RKO (cell line): ENCODE data around the gene LRRC32.

Experiments used
- DNase-seq: peaks from one replicate; pipeline ENCODE4 v3.0.0-alpha.2; 2016; ENCODE audit warnings: low spot score

The LRRC32 gene, protein sequence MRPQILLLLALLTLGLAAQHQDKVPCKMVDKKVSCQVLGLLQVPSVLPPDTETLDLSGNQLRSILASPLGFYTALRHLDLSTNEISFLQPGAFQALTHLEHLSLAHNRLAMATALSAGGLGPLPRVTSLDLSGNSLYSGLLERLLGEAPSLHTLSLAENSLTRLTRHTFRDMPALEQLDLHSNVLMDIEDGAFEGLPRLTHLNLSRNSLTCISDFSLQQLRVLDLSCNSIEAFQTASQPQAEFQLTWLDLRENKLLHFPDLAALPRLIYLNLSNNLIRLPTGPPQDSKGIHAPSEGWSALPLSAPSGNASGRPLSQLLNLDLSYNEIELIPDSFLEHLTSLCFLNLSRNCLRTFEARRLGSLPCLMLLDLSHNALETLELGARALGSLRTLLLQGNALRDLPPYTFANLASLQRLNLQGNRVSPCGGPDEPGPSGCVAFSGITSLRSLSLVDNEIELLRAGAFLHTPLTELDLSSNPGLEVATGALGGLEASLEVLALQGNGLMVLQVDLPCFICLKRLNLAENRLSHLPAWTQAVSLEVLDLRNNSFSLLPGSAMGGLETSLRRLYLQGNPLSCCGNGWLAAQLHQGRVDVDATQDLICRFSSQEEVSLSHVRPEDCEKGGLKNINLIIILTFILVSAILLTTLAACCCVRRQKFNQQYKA

DNA sequence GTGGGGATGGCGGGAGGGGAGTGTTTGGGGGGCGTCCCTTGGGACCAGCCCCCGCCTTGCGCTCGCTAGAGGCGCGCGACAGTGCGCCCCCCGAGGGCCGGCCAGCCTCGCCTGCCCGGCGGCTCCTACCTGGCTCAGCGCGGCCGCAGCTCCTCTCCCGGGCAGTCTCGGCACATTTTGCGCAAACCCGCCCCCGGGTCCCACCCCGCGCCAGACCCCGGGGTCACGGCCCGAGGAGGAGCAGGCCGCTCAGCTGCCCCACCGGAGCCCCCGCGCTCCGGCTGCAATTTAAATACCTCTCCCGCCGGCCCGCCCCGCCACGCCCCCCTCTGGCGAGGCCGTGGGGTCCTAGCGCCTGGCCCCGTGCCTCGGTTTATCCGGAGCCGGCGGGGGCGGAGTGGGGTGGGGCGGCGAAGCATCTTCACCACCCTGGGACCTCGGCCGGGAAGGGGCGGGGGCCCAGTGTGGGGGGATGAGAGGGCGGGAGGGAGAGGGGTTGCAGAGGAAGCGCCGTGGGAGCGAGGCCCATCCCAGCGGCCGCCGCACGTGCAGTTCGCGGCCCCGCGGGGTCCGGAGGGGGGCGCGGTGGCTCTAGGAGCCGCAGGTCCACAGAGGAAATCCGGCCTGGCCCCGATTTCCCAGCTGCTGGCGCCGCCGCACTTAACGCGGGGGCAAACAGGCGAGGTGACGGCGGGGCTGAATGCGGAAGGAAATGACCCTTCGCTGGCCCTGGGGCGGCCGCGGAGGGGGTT, at the start of gene LRRC32:
LRRC32 (minus strand) TSS at position 263 of the 752 bp plus-strand sequence. CDS start 4,793 bp downstream, outside the sequence.
- no peak for DNase-seq

DNA sequence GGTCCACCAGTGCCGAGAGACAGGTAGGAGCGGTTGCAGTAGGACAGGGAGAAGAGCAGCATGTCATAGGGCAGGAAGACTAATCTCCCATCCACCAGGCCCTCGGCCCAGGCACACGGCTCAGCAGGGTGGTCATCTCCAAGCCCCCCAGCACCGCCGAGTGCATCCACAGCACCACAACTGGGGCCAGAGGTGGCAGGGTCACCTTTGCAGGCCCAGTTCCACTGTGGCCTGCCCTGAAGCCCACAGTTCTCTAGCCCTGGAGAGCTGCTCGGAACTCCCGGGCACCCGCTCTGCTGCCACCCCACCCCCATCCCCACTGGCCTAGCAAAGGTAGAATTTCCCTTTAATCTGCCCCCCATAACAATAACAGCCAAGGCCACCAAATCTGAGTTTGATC, 49.1 kb upstream of the LRRC32 start:
- DNase-seq = no peak

DNA sequence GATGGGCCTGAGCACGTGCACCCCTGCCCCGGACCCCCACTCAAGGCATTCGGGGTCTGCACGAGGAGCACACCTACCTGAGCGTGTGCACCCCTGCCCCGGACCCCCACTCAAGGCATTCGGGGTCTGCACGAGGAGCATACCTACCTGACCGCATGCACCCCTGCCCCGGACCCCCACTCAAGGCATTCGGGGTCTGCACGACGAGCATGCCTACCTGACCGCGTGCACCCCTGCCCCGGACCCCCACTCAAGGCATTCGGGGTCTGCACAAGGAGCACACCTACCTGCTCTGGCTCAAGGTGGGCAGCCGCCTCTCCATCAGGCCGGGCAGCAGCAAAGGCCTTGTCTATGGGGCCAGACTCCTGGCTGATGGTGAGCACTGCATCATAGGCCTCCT, 48.7 kb upstream of the LRRC32 start:
- DNase-seq = no peak

DNA sequence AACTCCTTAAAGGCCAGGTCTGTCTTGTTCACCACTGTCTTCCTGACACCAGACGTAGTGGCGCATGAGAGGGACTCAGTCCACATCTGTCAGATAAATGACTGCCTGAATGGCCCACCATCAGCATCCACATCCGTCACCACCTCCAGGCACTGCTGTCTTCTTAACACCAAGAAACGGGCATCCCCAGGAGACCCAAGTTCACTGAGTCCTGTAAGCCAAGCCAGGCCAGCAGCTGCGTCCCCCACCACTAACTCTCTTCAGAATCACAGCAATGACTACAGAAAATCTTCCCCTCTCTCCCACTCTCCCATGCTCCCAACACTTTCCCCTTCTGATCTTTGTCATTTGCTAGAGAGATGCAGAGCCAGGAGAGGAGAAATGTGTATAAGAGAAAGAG, 47.3 kb upstream of the LRRC32 start:
- no peak for DNase-seq

DNA sequence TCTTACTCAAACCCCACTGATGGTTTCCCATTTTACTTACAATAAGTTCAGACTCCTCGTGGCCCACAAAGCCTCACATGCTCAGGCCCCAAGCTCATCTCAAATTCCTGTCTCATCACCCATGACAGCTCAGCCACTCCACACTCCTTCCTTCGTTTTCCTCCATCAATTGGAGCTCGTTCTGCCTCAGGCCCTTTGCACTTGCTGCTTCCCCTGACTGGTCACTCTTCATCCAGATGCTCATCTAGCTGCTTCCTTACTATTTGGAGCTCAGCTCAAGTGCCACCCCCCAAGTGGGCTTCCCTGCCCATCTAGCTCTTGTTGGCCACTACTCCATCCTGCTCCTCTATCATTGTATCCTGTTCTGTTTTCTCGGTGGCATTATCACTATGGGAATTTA, 46.8 kb upstream of the LRRC32 start:
- no peak for DNase-seq

DNA sequence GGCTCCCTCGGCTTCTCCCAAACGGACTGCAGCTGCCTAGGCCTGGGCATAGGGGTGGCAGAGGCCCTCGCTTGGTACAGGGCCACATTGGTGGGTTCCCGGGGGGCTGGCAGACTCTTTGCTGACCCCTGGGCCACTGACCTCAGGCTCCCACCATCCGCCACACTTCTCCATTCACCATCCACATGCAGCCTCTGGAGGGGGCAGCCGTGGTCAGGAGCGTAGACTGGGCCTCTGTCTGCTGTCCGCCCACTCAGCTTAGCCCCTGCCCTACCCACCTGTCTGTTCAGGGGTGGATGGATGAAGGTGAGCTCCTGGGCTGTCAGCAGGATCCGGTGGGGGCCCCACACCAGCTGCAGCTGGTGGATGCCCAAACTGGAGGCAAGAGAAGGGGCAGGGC, 45.7 kb upstream of the LRRC32 start:
- DNase-seq = no peak

DNA sequence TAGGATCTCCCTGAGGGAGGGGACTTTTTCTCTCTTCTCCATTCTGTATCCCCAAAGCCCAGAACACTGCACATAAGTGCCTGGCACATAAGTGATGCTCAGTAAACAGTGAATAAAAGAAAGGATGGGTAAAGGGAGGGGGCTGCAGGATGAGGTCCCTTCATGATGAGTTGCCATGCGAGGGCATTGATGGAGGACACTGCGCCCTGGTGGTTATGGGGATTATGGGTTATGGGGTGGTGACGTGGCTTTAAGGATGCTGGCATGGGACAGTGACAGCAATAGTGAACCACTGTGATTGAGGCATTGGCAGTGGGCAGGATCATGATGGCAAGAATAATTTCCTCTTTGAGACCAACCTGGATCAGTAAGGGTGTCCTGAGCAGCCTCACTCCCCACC, 43.9 kb upstream of the LRRC32 start:
- no peak for DNase-seq

DNA sequence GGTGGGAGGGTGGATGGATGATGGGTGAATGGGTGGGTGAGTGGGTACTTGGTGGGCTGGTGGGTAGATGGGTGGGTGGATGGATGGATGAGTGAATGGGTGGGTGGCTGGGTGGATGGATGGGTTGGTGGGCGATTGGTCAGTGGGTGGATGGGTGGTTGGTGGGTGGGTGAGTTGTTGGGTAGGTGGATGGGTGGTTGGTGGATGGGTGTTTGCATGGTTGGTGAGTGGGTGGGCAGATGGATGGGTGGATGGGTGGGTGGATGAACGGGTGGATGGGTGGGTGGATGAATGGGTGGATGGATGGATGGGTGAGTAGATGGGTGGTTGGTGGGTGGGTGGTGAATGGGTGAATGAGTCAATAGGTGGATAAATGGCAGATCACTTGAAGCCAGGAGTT, 43.0 kb upstream of the LRRC32 start:
- no peak for DNase-seq

DNA sequence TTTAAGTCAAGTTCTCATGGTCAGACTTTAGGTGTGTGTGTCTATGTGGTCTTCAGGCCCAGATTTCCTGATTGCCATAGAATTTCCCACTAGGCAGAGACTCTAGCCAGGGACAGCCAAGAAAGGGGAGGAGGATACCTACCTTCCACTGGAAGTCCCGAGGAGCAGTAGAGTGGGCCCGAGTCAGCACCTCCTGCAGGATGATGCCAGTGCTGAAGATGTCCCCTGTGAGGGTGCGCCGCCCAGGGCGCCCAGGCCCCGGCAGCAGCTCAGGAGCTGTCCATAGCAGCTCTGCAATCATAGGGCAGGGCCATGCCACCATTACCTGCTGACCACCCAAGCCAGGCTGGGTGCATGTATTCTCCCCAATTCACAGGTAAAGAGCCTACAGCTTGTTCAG, 41.6 kb upstream of the LRRC32 start:
- no peak for DNase-seq

DNA sequence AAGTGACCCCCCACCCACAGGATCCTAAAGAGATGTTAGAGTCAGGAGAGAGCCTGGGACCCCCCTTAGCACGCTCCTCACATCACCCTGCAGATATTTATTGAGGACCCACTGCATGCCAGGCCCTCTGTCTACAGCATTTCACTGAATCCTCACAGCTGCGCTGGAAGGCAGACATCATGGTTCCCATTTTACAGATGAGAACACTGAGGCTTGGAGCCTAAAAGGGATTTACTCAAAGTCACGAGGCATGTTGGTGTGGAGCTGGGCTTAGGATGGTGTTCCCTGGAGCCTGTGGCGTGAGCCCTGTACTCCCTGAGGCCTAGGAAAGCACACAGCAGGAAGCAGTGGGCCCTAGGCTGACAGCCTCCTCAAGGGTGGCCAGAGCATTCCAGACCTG, 39.2 kb upstream of the LRRC32 start:
- no peak for DNase-seq

DNA sequence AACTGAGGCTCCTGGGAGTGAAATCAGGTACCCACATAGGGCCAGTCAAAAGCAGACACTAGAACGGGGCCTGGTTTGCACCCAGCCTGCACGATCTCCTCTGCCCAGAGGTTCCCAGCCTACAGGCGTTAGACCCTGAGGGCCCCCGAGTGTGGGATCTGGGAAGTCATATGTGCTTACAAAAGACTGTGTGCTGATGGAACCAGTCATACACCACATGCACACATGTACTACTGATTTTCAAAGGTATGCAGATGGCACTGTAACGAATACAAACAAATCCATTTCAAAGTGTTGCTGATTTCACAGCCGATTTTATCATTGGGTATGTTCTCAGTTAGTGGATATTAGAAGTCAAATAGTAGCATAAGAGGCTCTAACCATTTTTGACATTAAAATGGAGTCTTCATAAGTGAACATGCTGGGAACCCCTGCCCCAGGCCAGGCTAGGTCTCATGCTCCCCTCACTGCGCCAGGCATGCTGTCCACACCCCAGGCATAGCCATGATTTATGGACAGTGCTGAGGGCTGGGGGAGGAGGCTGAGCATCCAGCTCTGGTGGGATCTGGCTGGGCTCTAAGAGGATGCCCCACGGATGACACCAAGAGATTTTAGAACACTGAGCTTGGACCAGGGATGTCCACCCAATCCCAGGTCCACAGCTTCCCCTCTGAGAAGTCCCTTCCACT, 38.6 kb upstream of the LRRC32 start:
- no peak for DNase-seq

DNA sequence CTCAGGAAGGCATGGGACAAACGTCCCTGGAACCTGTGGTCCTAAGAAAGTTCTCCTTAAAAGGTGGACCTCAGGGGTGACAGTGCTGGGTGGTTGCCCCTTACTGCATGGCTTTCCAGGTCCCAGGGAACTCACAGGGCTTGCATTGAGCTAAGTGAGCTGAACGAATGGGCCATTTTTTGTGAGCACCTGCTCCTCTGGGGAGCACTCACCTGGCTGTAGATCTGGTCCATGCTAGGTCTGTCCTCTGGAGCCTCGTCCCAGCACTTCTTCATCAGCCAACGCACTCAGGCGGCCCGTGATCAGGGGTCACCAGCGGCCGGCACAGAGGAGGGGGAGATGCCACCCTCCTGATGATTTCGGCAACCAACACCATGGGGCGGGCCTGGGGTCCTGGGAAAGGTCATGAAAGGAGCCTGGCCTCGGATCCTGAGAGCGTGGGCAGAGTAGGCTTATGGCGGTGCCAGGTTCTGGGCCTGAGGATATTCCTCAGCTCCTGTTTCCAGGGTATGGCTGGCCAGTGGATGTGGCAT, 36.8 kb upstream of the LRRC32 start:
- no peak for DNase-seq

DNA sequence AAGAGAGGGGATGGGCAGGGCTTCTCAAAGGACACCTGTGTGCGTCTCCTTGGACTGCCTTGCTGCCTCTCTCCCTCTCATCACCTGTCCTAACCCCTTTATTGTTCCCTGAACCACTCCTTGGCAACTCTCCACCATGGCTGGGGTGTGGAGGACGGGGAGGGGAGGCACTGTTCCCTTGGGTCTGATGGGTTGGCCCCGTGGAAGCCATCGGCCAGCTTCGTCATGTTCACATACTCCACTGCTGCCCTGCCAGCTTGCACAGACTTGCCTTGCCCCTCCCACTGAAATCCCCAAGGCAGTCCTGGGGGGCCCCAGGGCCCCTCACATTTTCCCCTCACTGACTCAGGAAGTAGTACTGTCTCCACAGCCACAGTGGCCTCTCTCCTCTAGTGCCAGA, 36.1 kb upstream of the LRRC32 start:
- no peak for DNase-seq

DNA sequence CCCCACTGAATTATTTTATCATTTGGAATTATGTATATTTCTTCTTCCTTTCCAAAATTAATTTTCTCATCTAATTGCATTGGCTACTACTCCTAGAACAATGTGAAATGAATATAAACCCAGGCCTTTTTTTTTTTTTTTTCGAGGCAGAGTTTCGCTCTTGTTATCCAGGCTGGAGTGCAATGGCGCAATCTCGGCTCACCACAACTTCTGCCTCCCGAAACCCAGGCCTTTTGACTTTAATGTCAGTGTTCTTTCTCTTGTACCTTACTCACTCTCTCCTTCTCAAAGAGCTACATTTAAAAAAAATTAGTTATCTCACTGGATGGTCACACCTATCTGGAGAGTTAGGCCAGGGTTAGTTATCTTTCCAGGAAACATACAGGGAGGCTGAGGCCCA, 35.3 kb upstream of the LRRC32 start:
- no peak for DNase-seq

DNA sequence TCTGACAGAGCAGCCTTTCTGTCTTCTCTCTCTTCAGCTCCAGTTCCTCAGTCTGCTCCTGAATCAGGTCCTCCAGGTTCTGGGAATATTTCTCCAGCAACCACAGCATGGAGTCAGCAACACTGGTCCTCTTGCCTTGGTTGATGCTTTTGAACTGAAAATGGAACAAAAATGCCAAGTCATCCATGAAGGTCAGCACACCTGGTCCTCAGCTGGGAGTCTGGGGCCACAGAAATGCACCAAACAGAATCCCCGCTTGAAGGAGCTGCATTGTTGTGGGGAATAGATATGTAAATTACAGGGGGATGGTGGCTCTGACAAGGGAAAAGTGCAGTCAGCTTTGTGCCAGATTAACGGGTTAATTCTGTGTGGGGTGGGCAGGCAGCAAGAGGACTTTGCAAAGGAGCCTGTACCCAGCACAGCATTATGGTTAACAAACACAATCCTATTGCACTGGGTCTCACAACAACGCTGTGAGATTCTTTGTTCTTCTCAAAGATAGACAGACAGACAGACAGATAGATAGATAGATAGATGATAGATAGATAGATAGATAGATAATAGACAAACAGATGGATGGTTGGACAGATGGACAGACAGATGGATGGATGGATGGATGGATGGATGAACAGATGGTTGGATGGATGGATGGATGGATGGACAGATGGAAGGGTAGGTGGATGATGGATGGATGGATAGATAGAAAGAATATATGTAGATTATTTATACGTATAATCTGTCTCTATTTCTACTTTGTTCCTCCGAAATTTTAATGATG, 33.8 kb upstream of the LRRC32 start:
- DNase-seq = no peak

DNA sequence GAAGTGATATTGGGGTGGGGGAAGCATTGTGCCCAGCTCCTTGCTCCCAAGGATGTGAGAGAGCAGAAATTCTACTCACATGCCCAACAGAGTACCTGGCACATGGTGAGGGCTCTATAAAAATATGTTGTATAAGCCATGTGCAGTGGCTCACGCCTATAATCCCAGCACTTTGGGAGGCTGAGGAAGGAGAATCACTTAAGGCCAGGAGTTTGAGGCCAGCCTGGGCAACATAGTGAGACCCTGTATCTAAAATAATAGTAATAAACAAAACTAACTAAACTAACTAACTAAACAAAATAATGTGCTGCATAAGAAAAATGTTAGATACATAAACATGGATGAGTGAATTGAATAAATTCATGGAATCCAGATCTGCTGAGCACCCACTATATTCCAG, 33.2 kb upstream of the LRRC32 start:
- no peak for DNase-seq

DNA sequence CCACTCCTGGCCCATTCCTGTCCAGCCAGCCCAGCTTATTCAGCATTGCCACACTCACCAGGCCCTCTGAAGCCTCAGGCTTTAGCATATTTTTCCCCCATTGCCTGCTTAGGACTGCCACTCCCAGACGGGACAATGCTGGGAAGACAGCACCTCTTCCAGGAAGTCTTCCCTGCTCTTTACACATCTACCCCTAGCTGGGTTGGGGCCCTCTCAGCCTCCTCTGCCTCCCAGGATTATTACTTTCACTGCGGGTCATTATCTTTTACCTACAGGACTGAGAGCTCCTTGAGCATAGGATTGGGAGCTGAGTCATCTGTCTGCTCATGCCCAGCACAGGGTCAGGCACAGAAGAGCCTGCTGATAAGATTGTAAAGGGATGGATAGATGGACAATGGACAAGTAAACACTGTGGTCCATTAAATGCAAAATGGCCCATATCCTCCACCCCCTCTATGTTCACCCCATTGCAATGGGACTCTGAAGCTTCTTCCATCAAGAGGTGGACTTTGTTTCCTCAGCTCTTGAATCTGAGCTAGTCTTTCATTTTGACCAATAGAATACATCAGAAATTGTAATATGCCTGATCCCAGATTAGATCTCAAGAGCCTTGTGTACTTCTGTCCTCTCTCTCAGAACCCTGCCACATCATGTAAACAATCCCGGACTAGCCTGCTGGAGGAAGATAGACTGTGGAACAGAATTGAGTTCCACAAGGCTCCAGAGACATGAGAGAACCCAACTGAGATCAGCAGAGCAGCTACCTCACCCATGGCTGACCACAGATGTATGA, 32.0 kb upstream of the LRRC32 start:
- DNase-seq = no peak

DNA sequence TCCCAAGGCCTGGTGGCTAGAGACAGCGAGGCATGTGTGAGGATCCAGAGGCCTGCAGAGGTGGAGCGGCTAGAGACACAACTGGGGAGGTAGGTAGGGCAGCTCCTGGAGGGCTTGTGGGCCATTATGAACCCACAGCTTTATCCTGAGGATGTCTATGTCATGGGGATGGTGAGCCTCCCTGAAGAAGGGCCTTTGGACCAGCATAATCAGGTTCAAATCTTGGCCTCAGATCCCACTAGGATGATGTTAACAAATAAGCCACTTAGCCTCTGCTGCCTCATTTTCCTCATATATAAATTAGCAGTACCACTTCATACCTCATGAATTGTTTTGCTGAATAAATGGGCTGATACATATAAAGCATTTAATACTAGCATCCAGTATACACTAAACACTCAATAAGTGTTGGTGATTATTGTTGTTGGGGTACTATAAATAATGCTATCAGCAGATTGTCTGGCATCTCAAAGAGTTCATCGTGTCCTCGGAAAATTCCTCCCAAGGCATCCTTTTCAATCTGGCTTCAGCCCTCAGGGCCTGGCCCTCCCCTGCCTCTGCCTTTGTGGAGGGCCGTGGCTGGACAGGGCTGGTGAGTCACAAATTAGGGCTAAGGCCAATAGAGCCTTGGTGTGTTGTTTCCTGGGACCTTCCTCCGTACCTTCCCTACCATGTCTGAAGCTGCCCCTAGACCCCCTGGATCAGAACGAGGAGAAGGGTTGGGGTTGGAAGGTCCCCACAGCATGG, 30.9 kb upstream of the LRRC32 start:
- DNase-seq = no peak

DNA sequence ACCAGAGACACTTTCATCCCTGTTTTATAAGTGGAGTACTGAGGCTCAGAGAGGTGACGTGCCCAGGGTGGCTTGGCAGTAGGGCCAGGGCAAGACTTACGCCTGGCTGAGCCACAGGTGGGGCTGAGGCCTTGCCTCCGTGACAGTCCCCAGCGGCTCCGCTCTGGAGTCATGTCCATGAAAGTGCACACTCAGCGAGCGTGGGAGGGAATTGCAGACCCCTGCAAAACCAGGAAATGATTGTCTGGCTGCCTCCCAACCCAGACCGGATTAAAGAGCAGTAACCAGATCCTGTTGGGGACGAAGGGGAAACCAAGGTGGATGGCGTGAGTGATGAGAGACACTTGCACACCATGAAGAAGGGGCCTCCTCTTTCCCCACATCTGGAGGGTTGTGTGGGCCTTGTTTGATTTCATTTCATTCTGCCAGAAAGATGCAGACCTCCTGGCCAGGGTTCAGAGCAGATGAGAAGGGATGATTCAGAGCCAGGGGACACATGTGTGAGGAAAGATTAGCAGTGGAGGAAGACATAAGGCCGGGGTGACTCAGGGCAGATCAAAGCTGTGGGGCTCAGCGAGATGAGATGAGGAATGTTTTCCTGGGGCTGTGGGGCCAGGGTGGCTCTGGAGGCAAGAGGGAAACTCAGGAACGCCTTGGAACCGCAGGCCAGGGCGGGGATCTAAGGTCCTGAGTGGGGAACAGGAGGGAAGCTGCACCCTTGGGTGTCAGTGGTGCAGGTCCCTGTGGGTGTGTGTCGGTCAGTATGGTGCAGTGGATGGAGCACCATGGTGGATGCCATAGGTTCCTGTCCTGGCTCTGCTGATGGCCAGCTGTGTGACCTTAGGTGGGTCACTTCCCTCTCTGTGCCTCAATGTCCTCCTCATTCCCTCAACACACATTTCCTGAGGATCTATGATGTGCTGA, 29.9 kb upstream of the LRRC32 start:
- peak; percentile 30 for DNase-seq
